ENCODE data around the gene ATG14.
A peak's percentile ranks its signal among the peaks of the same experiment; 100 is the strongest.

ATG14 gene

DNA sequence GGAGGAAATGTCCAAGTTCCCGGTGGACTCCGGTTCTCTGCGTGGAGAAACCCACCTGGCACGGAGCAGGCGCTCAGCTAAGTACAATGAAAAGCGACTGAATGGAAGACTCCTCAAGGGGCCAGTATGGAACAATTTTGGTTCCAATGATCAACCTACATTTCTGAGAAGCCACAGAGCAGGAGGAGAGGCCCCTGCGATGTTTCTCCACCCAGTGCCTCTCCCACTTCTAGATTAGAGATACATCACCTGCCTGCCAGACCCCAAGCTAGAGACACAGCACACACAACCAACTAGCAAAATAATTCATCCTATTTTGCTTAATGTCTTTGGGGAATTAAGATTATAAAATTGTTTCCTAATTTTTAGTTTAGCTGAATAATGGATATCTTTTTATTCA is 38.8 kb downstream of the ATG14 start:
- Histone ChIP-seq H3K4me1 (ENCODE audit: insufficient read depth, poor library complexity, severe bottlenecking) (no peaks in the 10 kb centered on the region), H3K27ac (ENCODE audit: poor library complexity, severe bottlenecking) (no peak overlapping the region), H3K36me3 (ENCODE audit: low read depth) (peaks cover 49% of the 10 kb centered on the region), H3K9me3 (ENCODE audit: severe bottlenecking) (no peaks in the 10 kb centered on the region), H3K4me3 (ENCODE audit: severe bottlenecking) (no peak overlapping the region), H3K27me3 (ENCODE audit: insufficient read depth, poor library complexity, severe bottlenecking) (no peaks in the 10 kb centered on the region)
- ATAC-seq (ENCODE audit: low read depth) (no peak), DNase-seq (ENCODE audit: low spot score) (no peak)
- TF ChIP-seq, protein P1, sequence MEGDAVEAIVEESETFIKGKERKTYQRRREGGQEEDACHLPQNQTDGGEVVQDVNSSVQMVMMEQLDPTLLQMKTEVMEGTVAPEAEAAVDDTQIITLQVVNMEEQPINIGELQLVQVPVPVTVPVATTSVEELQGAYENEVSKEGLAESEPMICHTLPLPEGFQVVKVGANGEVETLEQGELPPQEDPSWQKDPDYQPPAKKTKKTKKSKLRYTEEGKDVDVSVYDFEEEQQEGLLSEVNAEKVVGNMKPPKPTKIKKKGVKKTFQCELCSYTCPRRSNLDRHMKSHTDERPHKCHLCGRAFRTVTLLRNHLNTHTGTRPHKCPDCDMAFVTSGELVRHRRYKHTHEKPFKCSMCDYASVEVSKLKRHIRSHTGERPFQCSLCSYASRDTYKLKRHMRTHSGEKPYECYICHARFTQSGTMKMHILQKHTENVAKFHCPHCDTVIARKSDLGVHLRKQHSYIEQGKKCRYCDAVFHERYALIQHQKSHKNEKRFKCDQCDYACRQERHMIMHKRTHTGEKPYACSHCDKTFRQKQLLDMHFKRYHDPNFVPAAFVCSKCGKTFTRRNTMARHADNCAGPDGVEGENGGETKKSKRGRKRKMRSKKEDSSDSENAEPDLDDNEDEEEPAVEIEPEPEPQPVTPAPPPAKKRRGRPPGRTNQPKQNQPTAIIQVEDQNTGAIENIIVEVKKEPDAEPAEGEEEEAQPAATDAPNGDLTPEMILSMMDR (IDR thresholded peaks at IDR 0.05; ENCODE audit: poor library complexity, severe bottlenecking): no peak

DNA sequence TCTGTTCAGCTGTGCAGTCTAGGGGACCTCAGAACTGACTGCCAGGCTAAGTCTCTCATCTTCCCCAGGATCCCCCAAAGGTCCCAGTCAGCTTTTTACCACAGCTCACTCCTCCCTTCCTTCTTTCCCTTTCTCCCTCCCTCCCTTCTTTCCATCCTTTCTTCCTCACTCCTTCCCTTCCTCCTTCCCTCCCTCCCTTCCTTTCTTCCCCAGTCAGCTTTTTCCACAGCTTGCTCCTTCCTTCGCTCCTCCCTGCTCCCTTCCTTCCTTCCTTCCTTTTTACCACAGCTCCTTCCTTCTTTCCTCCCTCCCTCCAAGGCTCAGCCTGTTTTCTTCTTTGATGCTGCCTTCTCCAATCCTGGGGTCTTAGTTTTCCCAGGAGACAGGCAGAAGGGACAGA is 39.2 kb downstream of the ATG14 start:
- Histone ChIP-seq H3K27ac (ENCODE audit: poor library complexity, severe bottlenecking) (no peak overlapping the region), H3K27me3 (ENCODE audit: insufficient read depth, poor library complexity, severe bottlenecking) (no peaks in the 10 kb centered on the region), H3K9me3 (ENCODE audit: severe bottlenecking) (no peaks in the 10 kb centered on the region), H3K4me3 (ENCODE audit: severe bottlenecking) (no peak overlapping the region), H3K4me1 (ENCODE audit: insufficient read depth, poor library complexity, severe bottlenecking) (no peaks in the 10 kb centered on the region), H3K36me3 (ENCODE audit: low read depth) (peaks cover 45% of the 10 kb centered on the region)
- ATAC-seq (ENCODE audit: low read depth) (no peak), DNase-seq (ENCODE audit: low spot score) (no peak)
- TF ChIP-seq, protein P1 (IDR thresholded peaks at IDR 0.05; ENCODE audit: poor library complexity, severe bottlenecking): no peak

DNA sequence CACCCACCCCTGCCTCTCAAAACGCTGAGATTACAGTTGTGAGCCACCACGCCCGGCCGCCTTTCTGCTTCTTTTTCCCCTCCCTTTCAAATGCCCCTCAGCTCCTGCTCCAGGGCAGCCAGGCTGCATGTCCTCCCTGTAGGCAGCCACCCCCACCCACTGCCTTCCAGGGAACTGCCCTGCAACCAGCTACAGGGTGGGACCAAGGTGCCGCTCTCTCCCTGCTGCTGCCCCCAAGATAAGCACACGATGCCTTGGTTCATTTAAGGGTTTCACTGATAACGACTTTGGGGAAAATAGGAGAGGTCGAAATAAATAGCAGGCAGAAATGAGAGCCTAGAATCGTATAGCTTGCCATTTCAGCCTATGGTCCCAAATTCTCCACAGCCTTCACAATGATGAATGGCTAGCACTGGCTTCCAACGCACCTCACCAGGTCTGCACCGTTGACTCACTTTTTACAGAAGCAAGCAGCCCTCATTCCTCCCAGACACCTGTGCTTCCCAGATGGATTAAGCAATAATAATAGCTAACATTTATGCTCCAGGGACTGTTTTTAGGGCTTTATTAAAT is 40.7 kb downstream of the ATG14 start:
- Histone ChIP-seq H3K4me1 (ENCODE audit: insufficient read depth, poor library complexity, severe bottlenecking) (peaks cover 6% of the 10 kb centered on the region), H3K4me3 (ENCODE audit: severe bottlenecking) (no peak overlapping the region), H3K9me3 (ENCODE audit: severe bottlenecking) (no peaks in the 10 kb centered on the region), H3K36me3 (ENCODE audit: low read depth) (peaks cover 41% of the 10 kb centered on the region), H3K27me3 (ENCODE audit: insufficient read depth, poor library complexity, severe bottlenecking) (no peaks in the 10 kb centered on the region), H3K27ac (ENCODE audit: poor library complexity, severe bottlenecking) (no peak overlapping the region)
- TF ChIP-seq, protein P1 (IDR thresholded peaks at IDR 0.05; ENCODE audit: poor library complexity, severe bottlenecking): no peak
- no peak for ATAC-seq (ENCODE audit: low read depth)
- no peak for DNase-seq (ENCODE audit: low spot score)

DNA sequence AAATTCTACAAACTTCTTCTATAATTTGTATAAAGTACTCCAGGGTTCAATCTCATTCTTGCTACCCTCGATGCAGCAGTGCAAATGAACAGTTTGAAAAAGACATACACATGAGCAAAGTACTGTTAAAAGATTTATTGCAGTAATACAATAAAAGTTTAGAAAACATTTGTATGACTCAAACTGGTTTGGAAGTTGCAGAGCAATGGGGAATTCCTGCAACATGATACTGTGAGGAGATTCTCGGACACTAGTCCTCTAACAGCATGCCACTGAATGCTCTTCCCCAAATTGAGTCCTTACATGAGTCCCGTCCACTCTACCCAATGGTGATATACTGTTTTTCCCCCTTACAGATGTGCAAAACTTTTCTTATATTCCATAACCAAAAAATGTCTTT is 45.4 kb downstream of the ATG14 start:
- ATAC-seq (ENCODE audit: low read depth) (peak; percentile 82), DNase-seq (ENCODE audit: low spot score) (no peak)
- Histone ChIP-seq H3K27ac (ENCODE audit: poor library complexity, severe bottlenecking) (peak overlapping the region; percentile 1), H3K27me3 (ENCODE audit: insufficient read depth, poor library complexity, severe bottlenecking) (no peaks in the 10 kb centered on the region), H3K9me3 (ENCODE audit: severe bottlenecking) (no peaks in the 10 kb centered on the region), H3K4me3 (ENCODE audit: severe bottlenecking) (no peak overlapping the region), H3K4me1 (ENCODE audit: insufficient read depth, poor library complexity, severe bottlenecking) (peaks cover 9% of the 10 kb centered on the region), H3K36me3 (ENCODE audit: low read depth) (peaks cover 34% of the 10 kb centered on the region)
- TF ChIP-seq, protein P1 (IDR thresholded peaks at IDR 0.05; ENCODE audit: poor library complexity, severe bottlenecking): no peak

DNA sequence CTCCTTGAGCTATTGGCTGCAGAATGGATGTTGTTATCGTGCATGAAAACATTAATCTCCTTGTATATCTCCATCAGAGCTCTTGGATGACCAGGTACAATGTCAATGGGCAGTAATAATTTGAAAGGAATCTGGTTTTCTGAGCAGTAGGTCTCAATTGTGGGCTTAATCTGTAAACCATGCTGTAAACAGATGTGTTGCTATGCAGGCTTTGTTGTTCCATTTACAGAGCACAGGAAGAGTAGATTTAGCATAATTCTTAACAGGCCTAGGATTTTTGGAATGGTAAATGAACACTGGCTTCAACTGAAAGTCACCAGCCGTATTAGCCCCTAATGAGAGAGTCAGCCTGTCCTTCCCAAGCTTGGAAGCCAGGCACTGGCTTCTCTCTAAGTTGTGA is 50.4 kb downstream of the ATG14 start:
- no peak overlapping the region for H3K4me3 ChIP-seq (ENCODE audit: severe bottlenecking)
- H3K27me3 ChIP-seq (ENCODE audit: insufficient read depth, poor library complexity, severe bottlenecking): no peaks in the 10 kb centered on the region
- ATAC-seq (ENCODE audit: low read depth) (no peak), DNase-seq (ENCODE audit: low spot score) (no peak)
- no peaks in the 10 kb centered on the region for H3K9me3 ChIP-seq (ENCODE audit: severe bottlenecking)
- H3K4me1 ChIP-seq (ENCODE audit: insufficient read depth, poor library complexity, severe bottlenecking): peaks cover 5% of the 10 kb centered on the region
- TF ChIP-seq, protein P1 (IDR thresholded peaks at IDR 0.05; ENCODE audit: poor library complexity, severe bottlenecking): no peak
- peaks cover 9% of the 10 kb centered on the region; the same call in 1 of the 2 replicates for H3K36me3 ChIP-seq (ENCODE audit: low read depth)
- no peak overlapping the region for H3K27ac ChIP-seq (ENCODE audit: poor library complexity, severe bottlenecking)
